ENCODE data around the gene CSTF3.

Gene CSTF3

DNA sequence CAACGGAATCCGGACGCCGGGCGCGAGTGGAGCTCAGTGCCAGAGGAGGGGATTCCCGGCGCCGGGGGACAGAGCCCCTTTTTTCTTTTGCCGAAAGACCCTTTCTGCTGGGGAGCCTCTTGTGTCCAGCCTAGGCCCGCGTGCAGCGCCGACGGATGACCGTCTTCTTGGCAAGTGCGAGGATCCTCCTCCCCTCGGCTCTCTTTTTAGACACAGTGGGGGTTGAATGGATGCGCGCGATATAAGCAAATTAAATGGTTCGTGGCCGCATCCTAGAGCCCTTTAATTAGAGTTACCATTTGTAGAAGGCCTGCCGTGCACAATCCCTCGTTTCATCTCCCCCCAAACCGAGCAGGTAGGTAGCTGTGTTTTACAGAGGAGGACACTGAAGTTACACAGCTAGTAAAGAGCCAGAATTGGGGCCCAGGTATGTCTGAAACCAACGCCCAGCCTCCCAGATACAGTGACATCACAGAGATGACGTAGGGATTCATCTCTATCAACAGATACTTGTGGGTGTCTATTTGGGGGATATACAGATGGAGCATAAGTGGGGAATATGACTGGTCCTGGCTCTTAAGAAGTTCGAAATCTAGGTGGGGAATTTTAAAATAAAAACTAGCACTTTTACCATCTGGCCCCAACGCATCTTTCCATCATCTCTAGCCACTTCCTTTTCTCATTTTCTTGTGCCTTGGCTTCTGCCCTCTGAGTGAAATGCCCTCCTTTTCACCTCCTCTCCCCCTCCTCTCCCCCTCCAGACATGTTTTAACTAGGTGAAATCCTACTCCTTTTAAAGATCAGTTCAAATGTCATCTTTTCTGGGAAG is 121.0 kb downstream of the CSTF3 start:
- no peak for DNase-seq (ENCODE audit: low read depth)

- DNase-seq (ENCODE audit: low read depth) = peak; percentile 64
These were observed 121.8 kb downstream of the CSTF3 start, which contains the start of gene TCP11L1 for GRCh38 chr11:33039274-33040032. Gene TCP11L1, plus strand, starts transcription at chr11:33039572. Its CDS starts 4,202 bp downstream, at chr11:33043774.

GRCh38 chr11:33035011-33035410 is 126.3 kb downstream of the CSTF3 start:
- DNase-seq (ENCODE audit: low read depth) = no peak
